ENCODE results near the gene HSPA6. TPM values are rescaled to one million over a fixed set of nuclear protein-coding genes. Genes with fewer than 3 reads are reported as not detected.

The HSPA6 gene
- total and polyA plus RNA-seq, 2 donors (not counting 1 experiment from before 2014, with no cell fraction given), result 8.5 to 11.2 TPM

DNA sequence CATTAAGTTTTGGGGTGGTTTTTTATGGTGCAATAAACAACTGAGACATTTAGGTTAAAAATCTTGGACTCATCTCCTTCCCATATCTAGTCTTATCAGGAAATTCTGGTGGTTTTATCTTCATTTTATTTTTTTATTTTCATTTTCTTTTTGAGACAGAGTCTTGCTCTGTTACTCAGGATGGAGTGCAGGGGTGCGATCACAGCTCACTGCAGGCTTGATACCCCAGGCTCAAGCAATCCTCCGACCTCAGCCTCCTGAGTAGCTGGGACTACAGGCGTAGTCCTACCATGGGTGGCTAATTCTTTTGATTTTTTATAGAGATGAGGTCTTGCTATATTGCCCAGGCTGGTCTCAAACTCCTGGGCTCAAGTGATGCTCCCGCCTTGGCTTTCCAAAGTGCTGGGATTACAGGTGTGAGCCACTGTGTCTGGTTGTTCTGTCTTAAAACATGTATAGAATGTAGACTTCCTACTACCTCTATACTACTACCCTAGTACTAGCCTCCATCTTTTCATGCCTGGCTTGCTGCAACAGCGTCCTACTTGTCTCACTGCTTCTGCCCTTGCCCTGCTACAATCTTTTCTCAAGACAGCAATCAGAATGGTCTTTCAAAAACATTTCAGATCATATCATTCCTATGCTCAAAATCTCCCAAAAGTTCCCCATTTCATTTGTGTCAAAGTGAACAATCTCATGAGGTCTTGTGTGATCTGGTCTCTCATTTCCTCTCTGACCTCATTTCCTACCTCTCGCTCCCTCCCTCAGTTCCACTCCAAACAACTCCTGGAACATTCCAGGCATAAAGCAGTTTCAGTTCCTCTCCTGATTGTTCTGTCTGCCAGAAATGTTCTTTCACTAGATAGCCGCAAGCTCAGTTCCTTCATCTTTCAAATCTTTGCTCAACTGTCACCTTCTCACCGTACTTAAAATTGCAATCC, 25.0 kb upstream of the HSPA6 start:
- Histone ChIP-seq H3K9me3 (ENCODE audit: control extremely low read depth in 1 of 3, control insufficient read depth in 2 of 3, insufficient read depth in 1 of 3, low read length in 2 of 3) (no peaks in the 10 kb centered on the region), H3K9ac (ENCODE audit: low read length) (no peak overlapping the region), H3K4me3 (ENCODE audit: control extremely low read depth in 1 of 5, extremely low read depth in 1 of 5, insufficient read depth in 1 of 5, low read depth in 2 of 5, low read length in 4 of 5) (no peak overlapping the region), H3K79me2 (ENCODE audit: control insufficient read depth, insufficient read depth, low read length) (no peaks in the 10 kb centered on the region), H3K4me1 (ENCODE audit: control insufficient read depth in 2 of 2, insufficient read depth in 2 of 2, low read length in 2 of 2) (peaks cover 6 to 8% of the 10 kb centered on the region in 2 donors), H2AFZ (ENCODE audit: insufficient read depth, low read depth, low read length, poor library complexity, severe bottlenecking) (no peak overlapping the region), H3K27ac (ENCODE audit: low read length in 2 of 2) (no peak overlapping the region), H4K20me1 (ENCODE audit: control insufficient read depth, insufficient read depth, low read length, poor library complexity, severe bottlenecking) (no peaks in the 10 kb centered on the region), H3K27me3 (replicated peaks in 1 of 4; ENCODE audit: control extremely low read depth in 1 of 4, control insufficient read depth in 3 of 4, insufficient read depth in 4 of 4, low read length in 3 of 4) (peaks cover 0 to 13% (median 5%) of the 10 kb centered on the region in 4 experiments), H3K36me3 (replicated peaks in 1 of 2; ENCODE audit: control extremely low read depth in 1 of 2, control insufficient read depth in 1 of 2, extremely low read depth in 1 of 2, insufficient read depth in 2 of 2, low read length in 1 of 2) (no peaks in the 10 kb centered on the region), H3K4me2 (replicated peaks; ENCODE audit: low read depth, low read length, poor library complexity, severe bottlenecking) (peak overlapping the region; percentile 27)
- CTCF ChIA-PET, result interaction anchor here (1.1 kb wide), 1 partner anchor 12 kb away, joined by 3 read pairs; no protein-coding TSS in a partner anchor
- intact Hi-C loops (cut with micrococcal nuclease), result no loop called here
- Mint-ChIP-seq H3K27ac (no peak overlapping the region), H3K4me3 (peak overlapping the region; percentile 11), H3K9me3 (ENCODE audit: insufficient read depth) (no peaks in the 10 kb centered on the region), H3K27me3 (peaks cover 39% of the 10 kb centered on the region), H3K4me1 (peaks cover 6% of the 10 kb centered on the region)
- POLR2A ChIA-PET, result interaction anchor here (0.9 kb wide), 1 partner anchor 41 kb away, joined by 3 read pairs; no protein-coding TSS in a partner anchor
- ATAC-seq (ENCODE audit: low read depth), result no peak
- TF ChIP-seq, protein P1, sequence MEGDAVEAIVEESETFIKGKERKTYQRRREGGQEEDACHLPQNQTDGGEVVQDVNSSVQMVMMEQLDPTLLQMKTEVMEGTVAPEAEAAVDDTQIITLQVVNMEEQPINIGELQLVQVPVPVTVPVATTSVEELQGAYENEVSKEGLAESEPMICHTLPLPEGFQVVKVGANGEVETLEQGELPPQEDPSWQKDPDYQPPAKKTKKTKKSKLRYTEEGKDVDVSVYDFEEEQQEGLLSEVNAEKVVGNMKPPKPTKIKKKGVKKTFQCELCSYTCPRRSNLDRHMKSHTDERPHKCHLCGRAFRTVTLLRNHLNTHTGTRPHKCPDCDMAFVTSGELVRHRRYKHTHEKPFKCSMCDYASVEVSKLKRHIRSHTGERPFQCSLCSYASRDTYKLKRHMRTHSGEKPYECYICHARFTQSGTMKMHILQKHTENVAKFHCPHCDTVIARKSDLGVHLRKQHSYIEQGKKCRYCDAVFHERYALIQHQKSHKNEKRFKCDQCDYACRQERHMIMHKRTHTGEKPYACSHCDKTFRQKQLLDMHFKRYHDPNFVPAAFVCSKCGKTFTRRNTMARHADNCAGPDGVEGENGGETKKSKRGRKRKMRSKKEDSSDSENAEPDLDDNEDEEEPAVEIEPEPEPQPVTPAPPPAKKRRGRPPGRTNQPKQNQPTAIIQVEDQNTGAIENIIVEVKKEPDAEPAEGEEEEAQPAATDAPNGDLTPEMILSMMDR (IDR thresholded peaks at IDR 0.05), result no peak
- no peak for TF ChIP-seq EZH2 (IDR thresholded peaks at IDR 0.05; ENCODE audit: borderline replicate concordance, insufficient read depth, low read depth, low read length, poor library complexity, severe bottlenecking)
- DNase-seq, result peak; percentile 30
- 72% methylated on average over 7 of the region's 8 CpGs for WGBS (ENCODE audit: insufficient coverage)

DNA sequence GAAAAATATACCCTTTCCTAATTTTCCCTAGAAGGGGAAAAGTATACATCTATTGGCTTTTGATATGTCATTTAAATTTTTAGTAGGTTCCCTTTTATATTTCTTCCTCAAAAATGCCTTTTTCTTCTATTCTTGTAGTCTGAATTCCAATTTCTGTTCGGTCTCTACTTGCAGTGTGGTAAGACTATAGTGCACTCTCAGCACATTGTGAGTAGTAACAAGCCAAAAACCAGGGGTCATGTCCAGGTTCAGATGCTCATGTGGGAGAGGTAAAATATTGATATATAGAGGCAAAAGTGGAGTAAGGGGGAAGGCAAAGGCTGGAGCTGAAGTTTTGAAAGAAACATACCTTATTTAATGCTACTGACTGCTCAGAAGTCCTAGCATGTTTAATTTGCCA, 23.1 kb upstream of the HSPA6 start:
- Histone ChIP-seq H3K4me2 (replicated peaks; ENCODE audit: low read depth, low read length, poor library complexity, severe bottlenecking) (no peak overlapping the region), H3K9ac (ENCODE audit: low read length) (no peak overlapping the region), H3K79me2 (ENCODE audit: control insufficient read depth, insufficient read depth, low read length) (no peaks in the 10 kb centered on the region), H2AFZ (ENCODE audit: insufficient read depth, low read depth, low read length, poor library complexity, severe bottlenecking) (no peak overlapping the region), H3K27me3 (replicated peaks in 1 of 4; ENCODE audit: control extremely low read depth in 1 of 4, control insufficient read depth in 3 of 4, insufficient read depth in 4 of 4, low read length in 3 of 4) (peaks cover 0 to 13% (median 4%) of the 10 kb centered on the region in 4 experiments), H3K4me1 (ENCODE audit: control insufficient read depth in 2 of 2, insufficient read depth in 2 of 2, low read length in 2 of 2) (peaks cover 19 to 20% of the 10 kb centered on the region in 2 donors), H4K20me1 (ENCODE audit: control insufficient read depth, insufficient read depth, low read length, poor library complexity, severe bottlenecking) (no peaks in the 10 kb centered on the region), H3K27ac (ENCODE audit: low read length in 2 of 2) (no peak overlapping the region), H3K9me3 (ENCODE audit: control extremely low read depth in 1 of 3, control insufficient read depth in 2 of 3, insufficient read depth in 1 of 3, low read length in 2 of 3) (peaks cover 0 to 4% (median 0%) of the 10 kb centered on the region in 3 donors), H3K4me3 (ENCODE audit: control extremely low read depth in 1 of 5, extremely low read depth in 1 of 5, insufficient read depth in 1 of 5, low read depth in 2 of 5, low read length in 4 of 5) (no peak overlapping the region), H3K36me3 (replicated peaks in 1 of 2; ENCODE audit: control extremely low read depth in 1 of 2, control insufficient read depth in 1 of 2, extremely low read depth in 1 of 2, insufficient read depth in 2 of 2, low read length in 1 of 2) (no peaks in the 10 kb centered on the region)
- H3K4me1 Mint-ChIP-seq, result peaks cover 19% of the 10 kb centered on the region
- no CpG with 5 or more reads among the region's 1 CpG for WGBS (ENCODE audit: insufficient coverage)
- DNase-seq (no peak), ATAC-seq (ENCODE audit: low read depth) (no peak)
- intact Hi-C loops (cut with micrococcal nuclease), result no loop called here
- no peak for TF ChIP-seq EZH2 (IDR thresholded peaks at IDR 0.05; ENCODE audit: borderline replicate concordance, insufficient read depth, low read depth, low read length, poor library complexity, severe bottlenecking)
- TF ChIP-seq, protein P1 (IDR thresholded peaks at IDR 0.05), result no peak
- H3K4me3 Mint-ChIP-seq, result no peak overlapping the region
- POLR2A ChIA-PET, result no interaction called here
- peaks cover 30% of the 10 kb centered on the region for H3K27me3 Mint-ChIP-seq
- H3K27ac Mint-ChIP-seq, result no peak overlapping the region
- no peaks in the 10 kb centered on the region for H3K9me3 Mint-ChIP-seq (ENCODE audit: insufficient read depth)
- CTCF ChIA-PET, result interaction anchor here (1.4 kb wide), 1 partner anchor 237 kb away, joined by 3 read pairs; no protein-coding TSS in a partner anchor
